ENCODE results near the gene APOLD1. TPM values are rescaled to one million over a fixed set of nuclear protein-coding genes. Genes with fewer than 3 reads are reported as not detected.

Gene APOLD1
- total RNA-seq, 1 donor from 2014 or later: 0.70 TPM

DNA sequence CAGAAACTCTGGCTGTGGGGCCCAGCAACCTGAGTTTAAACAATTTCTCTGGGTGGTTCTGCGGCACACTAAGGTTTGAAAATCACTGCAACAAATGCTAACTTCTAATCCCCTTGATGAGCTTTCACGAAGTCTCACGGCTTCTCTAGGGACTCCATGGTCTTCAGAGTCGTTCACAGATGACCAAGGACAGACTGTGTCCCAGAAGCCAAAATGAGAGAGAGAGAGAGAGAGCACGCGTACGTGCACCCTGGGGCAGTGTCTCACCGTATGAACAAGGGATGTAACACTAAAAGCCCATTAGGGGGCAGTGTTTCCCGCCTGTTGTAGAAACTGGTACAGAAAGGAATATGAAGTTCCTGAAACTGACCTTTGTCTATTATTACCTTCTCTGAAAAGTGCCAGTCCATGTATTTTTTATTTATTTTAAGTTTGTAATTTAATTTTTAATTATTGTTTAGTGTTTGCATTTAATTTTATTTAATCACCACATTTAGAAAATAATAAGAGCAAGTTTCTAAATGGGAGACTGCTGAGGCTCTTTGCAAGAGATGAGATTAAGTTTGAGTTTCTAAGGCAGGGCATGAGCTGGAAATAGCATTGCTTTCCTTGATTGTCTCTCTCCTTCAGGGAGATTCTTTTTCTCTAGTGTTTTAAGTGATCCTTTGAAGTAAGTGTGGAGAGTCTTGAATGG, 3.4 kb downstream of the APOLD1 start:
- Histone ChIP-seq H3K79me2 (ENCODE audit: insufficient read depth, low read length) (peaks cover 9% of the 10 kb centered on the region), H3K27ac (ENCODE audit: low read depth, low read length) (no peak overlapping the region), H3K27me3 (ENCODE audit: insufficient read depth, low read length) (no peaks in the 10 kb centered on the region), H2AFZ (ENCODE audit: low read depth, low read length) (no peak overlapping the region), H3K4me1 (ENCODE audit: insufficient read depth, low read length) (peaks cover 30% of the 10 kb centered on the region), H3K9ac (ENCODE audit: low read length) (peak overlapping the region; percentile 40), H3K4me2 (ENCODE audit: low read length) (peak overlapping the region; percentile 32), H3K4me3 (ENCODE audit: insufficient read depth, low read depth, low read length) (no peak overlapping the region), H3K36me3 (ENCODE audit: insufficient read depth, low read length) (no peaks in the 10 kb centered on the region), H3K9me3 (ENCODE audit: insufficient read depth, low read depth, low read length) (no peaks in the 10 kb centered on the region), H4K20me1 (ENCODE audit: insufficient read depth, low read length) (no peaks in the 10 kb centered on the region)
- FAIRE-seq: no peak
- DNase-seq (ENCODE audit: low read depth): peak; percentile 48
- H3K27me3 Mint-ChIP-seq (ENCODE audit: low read depth, unreplicated experiment): peaks cover 3% of the 10 kb centered on the region
- H3K4me3 Mint-ChIP-seq (ENCODE audit: unreplicated experiment): peak overlapping the region; percentile 57
- peaks cover 17% of the 10 kb centered on the region for H3K4me1 Mint-ChIP-seq (ENCODE audit: low read depth, unreplicated experiment)
- TF ChIP-seq, protein P1, sequence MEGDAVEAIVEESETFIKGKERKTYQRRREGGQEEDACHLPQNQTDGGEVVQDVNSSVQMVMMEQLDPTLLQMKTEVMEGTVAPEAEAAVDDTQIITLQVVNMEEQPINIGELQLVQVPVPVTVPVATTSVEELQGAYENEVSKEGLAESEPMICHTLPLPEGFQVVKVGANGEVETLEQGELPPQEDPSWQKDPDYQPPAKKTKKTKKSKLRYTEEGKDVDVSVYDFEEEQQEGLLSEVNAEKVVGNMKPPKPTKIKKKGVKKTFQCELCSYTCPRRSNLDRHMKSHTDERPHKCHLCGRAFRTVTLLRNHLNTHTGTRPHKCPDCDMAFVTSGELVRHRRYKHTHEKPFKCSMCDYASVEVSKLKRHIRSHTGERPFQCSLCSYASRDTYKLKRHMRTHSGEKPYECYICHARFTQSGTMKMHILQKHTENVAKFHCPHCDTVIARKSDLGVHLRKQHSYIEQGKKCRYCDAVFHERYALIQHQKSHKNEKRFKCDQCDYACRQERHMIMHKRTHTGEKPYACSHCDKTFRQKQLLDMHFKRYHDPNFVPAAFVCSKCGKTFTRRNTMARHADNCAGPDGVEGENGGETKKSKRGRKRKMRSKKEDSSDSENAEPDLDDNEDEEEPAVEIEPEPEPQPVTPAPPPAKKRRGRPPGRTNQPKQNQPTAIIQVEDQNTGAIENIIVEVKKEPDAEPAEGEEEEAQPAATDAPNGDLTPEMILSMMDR (IDR thresholded peaks at IDR 0.05; ENCODE audit: insufficient read depth, low read depth, low read length): peak; percentile 83
- no peak for TF ChIP-seq EZH2 (IDR thresholded peaks at IDR 0.05; ENCODE audit: insufficient read depth, low read length)
- peaks cover 6% of the 10 kb centered on the region for H3K9me3 Mint-ChIP-seq (ENCODE audit: unreplicated experiment)
- no peaks in the 10 kb centered on the region for H3K36me3 Mint-ChIP-seq (ENCODE audit: low read depth, unreplicated experiment)
- H3K27ac Mint-ChIP-seq (ENCODE audit: unreplicated experiment): peak overlapping the region; percentile 87

DNA sequence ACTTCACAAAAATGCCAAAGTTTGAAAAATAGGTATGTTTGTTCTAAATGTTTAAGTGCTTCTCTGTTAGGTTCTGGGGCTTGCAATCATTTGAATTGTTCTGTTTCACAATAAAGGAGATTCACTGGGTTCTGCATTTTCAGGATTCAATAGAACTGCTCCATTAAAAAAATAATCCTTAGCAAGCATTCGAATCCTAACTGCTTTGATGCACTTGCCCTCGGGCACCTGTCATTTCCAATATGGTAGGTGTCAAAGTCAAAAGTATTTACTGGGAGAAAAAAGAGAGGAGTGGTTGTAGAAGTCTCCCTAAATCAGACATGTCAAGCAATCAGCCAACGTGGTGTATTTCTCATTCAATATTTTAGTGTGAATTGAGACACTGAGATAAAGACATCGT, 5.5 kb downstream of the APOLD1 start:
- no peak overlapping the region for H3K27ac Mint-ChIP-seq (ENCODE audit: unreplicated experiment)
- FAIRE-seq: no peak
- Histone ChIP-seq H2AFZ (ENCODE audit: low read depth, low read length) (no peak overlapping the region), H3K9ac (ENCODE audit: low read length) (no peak overlapping the region), H3K4me3 (ENCODE audit: insufficient read depth, low read depth, low read length) (no peak overlapping the region), H3K4me2 (ENCODE audit: low read length) (no peak overlapping the region), H3K79me2 (ENCODE audit: insufficient read depth, low read length) (peaks cover 9% of the 10 kb centered on the region), H4K20me1 (ENCODE audit: insufficient read depth, low read length) (no peaks in the 10 kb centered on the region), H3K36me3 (ENCODE audit: insufficient read depth, low read length) (no peaks in the 10 kb centered on the region), H3K27me3 (ENCODE audit: insufficient read depth, low read length) (no peaks in the 10 kb centered on the region), H3K9me3 (ENCODE audit: insufficient read depth, low read depth, low read length) (no peaks in the 10 kb centered on the region), H3K4me1 (ENCODE audit: insufficient read depth, low read length) (peaks cover 24% of the 10 kb centered on the region), H3K27ac (ENCODE audit: low read depth, low read length) (no peak overlapping the region)
- H3K4me1 Mint-ChIP-seq (ENCODE audit: low read depth, unreplicated experiment): peaks cover 17% of the 10 kb centered on the region
- DNase-seq (ENCODE audit: low read depth): no peak
- no peaks in the 10 kb centered on the region for H3K36me3 Mint-ChIP-seq (ENCODE audit: low read depth, unreplicated experiment)
- no peaks in the 10 kb centered on the region for H3K9me3 Mint-ChIP-seq (ENCODE audit: unreplicated experiment)
- H3K4me3 Mint-ChIP-seq (ENCODE audit: unreplicated experiment): no peak overlapping the region
- H3K27me3 Mint-ChIP-seq (ENCODE audit: low read depth, unreplicated experiment): peaks cover 3% of the 10 kb centered on the region
- no peak for TF ChIP-seq EZH2 (IDR thresholded peaks at IDR 0.05; ENCODE audit: insufficient read depth, low read length)
- TF ChIP-seq, protein P1 (IDR thresholded peaks at IDR 0.05; ENCODE audit: insufficient read depth, low read depth, low read length): no peak

DNA sequence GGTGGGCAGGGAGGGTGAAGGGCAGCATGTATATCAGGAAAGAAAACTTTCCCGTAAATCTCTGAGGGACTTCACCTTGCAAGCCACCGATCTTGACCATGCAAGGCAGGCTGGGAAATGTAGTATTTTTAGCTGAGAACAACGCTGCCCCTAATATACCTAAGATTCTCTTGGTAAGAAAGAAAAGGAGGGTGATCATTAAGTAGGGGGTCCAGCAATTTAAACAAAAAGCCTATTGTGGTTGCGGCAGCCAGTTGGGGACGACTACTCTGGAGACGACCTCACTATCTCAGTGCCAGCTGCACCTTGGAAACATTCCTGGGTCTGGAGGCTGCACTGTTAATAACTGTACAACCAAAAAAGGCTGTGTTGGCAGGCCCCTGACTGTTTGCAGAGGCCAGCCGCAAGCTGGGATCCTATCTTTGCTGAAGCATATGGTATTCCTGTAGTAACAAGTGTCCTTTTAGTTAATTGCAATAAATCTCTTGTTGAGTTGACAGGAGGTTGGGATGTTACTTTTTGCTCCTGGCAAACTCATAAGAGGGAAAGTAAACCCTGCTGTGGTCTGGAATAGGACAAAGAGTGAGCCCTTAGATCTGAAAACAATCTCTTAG, 6.4 kb downstream of the APOLD1 start:
- Mint-ChIP-seq H3K27me3 (ENCODE audit: low read depth, unreplicated experiment) (peaks cover 3% of the 10 kb centered on the region), H3K4me1 (ENCODE audit: low read depth, unreplicated experiment) (peaks cover 17% of the 10 kb centered on the region), H3K9me3 (ENCODE audit: unreplicated experiment) (no peaks in the 10 kb centered on the region), H3K4me3 (ENCODE audit: unreplicated experiment) (no peak overlapping the region), H3K27ac (ENCODE audit: unreplicated experiment) (no peak overlapping the region), H3K36me3 (ENCODE audit: low read depth, unreplicated experiment) (no peaks in the 10 kb centered on the region)
- Histone ChIP-seq H3K9ac (ENCODE audit: low read length) (peak overlapping the region; percentile 8), H3K4me2 (ENCODE audit: low read length) (peak overlapping the region; percentile 51), H3K36me3 (ENCODE audit: insufficient read depth, low read length) (no peaks in the 10 kb centered on the region), H3K27ac (ENCODE audit: low read depth, low read length) (no peak overlapping the region), H3K9me3 (ENCODE audit: insufficient read depth, low read depth, low read length) (no peaks in the 10 kb centered on the region), H3K4me1 (ENCODE audit: insufficient read depth, low read length) (peaks cover 16% of the 10 kb centered on the region), H3K27me3 (ENCODE audit: insufficient read depth, low read length) (no peaks in the 10 kb centered on the region), H3K4me3 (ENCODE audit: insufficient read depth, low read depth, low read length) (no peak overlapping the region), H4K20me1 (ENCODE audit: insufficient read depth, low read length) (no peaks in the 10 kb centered on the region), H3K79me2 (ENCODE audit: insufficient read depth, low read length) (peaks cover 9% of the 10 kb centered on the region), H2AFZ (ENCODE audit: low read depth, low read length) (peak overlapping the region; percentile 1)
- TF ChIP-seq, protein P1 (IDR thresholded peaks at IDR 0.05; ENCODE audit: insufficient read depth, low read depth, low read length): no peak
- TF ChIP-seq EZH2 (IDR thresholded peaks at IDR 0.05; ENCODE audit: insufficient read depth, low read length): no peak
- DNase-seq (ENCODE audit: low read depth) (peak; percentile 59), FAIRE-seq (no peak)
